GM23248 (cell line): Measurements from ENCODE around the gene POLA2. TPM values are rescaled to one million over a fixed set of nuclear protein-coding genes. Genes with fewer than 3 reads are reported as not detected.
A peak's percentile ranks its signal among the peaks of the same experiment; 100 is the strongest.
"Not testable (repeated sequence)": the region's sequence is repeated elsewhere in the genome, so short reads cannot be mapped to it uniquely, and the experiment has no call there.

Experiments
- DNase-seq: peaks from one replicate; pipeline ENCODE4 v3.0.0-alpha.2; 2015
- H2AFZ ChIP-seq: fragments of 200-600 bp; sonication (generic); 2 replicates; pipeline ENCODE4 v1.6.1; 2016; ENCODE audit warnings: antibody characterized with exemption
- H3F3A ChIP-seq: fragments of 200-600 bp; sonication (generic); 2 replicates; pipeline ENCODE4 v1.6.1; 2016; ENCODE audit warnings: mild to moderate bottlenecking, antibody characterized with exemption, mixed run types; ENCODE audit not compliant: insufficient read depth
- H3K27ac ChIP-seq: fragments of 200-600 bp; sonication (generic); 2 replicates; pipeline ENCODE4 v1.5.1; 2016; ENCODE audit warnings: mild to moderate bottlenecking
- H3K27me3 ChIP-seq: fragments of 200-600 bp; sonication (generic); replicated peaks from 2 replicates; pipeline ENCODE4 v1.6.1; 2016; ENCODE audit warnings: mild to moderate bottlenecking; ENCODE audit not compliant: insufficient read depth
- H3K36me3 ChIP-seq: fragments of 200-600 bp; sonication (generic); 2 replicates; pipeline ENCODE4 v1.6.1; 2016; ENCODE audit warnings: low read depth, mild to moderate bottlenecking
- H3K4me1 ChIP-seq: fragments of 200-600 bp; sonication (generic); 2 replicates; pipeline ENCODE4 v1.6.1; 2016; ENCODE audit warnings: mild to moderate bottlenecking; ENCODE audit not compliant: insufficient read depth
- H3K4me2 ChIP-seq: fragments of 200-600 bp; sonication (generic); one replicate; pipeline ENCODE4 v1.6.1; 2016; ENCODE audit warnings: mild to moderate bottlenecking; ENCODE audit not compliant: unreplicated experiment
- H3K4me3 ChIP-seq: fragments of 200-600 bp; sonication (generic); 2 replicates; pipeline ENCODE4 v1.5.1; 2016; ENCODE audit warnings: mild to moderate bottlenecking
- H3K79me2 ChIP-seq: fragments of 200-600 bp; sonication (generic); 2 replicates; pipeline ENCODE4 v1.6.1; 2016; ENCODE audit warnings: mild to moderate bottlenecking; ENCODE audit not compliant: insufficient read depth
- H3K9ac ChIP-seq: fragments of 200-600 bp; sonication (generic); 2 replicates; pipeline ENCODE4 v1.6.1; 2016; ENCODE audit warnings: mild to moderate bottlenecking
- H3K9me2 ChIP-seq: fragments of 200-600 bp; sonication (generic); 2 replicates; pipeline ENCODE4 v1.6.1; 2016; ENCODE audit warnings: mixed run types, mild to moderate bottlenecking, moderate library complexity; ENCODE audit not compliant: insufficient read depth
- H3K9me3 ChIP-seq: fragments of 200-600 bp; sonication (generic); one replicate; pipeline ENCODE4 v1.6.1; 2017; ENCODE audit warnings: low read depth
- H4K20me1 ChIP-seq: fragments of 200-600 bp; sonication (generic); 2 replicates; pipeline ENCODE4 v1.6.0; 2016; ENCODE audit not compliant: insufficient read depth
- EZH2 ChIP-seq: fragments of 200-600 bp; sonication (generic); IDR thresholded peaks from 2 replicates; pipeline ENCODE4 v1.6.1; 2018; ENCODE audit warnings: antibody characterized with exemption, mild to moderate bottlenecking; ENCODE audit not compliant: insufficient read depth, poor library complexity, severe bottlenecking
- EZH2phosphoT487 ChIP-seq: fragments of 200-600 bp; sonication (generic); IDR thresholded peaks from 2 replicates; pipeline ENCODE4 v1.6.1; 2018; ENCODE audit warnings: antibody characterized with exemption, moderate library complexity, mild to moderate bottlenecking, low read depth; ENCODE audit not compliant: insufficient read depth
- WGBS, 2 experiments: methylation state at CpG; one replicate each; pipeline ENCODE4 v1.1.6; 2015 to 2017; ENCODE audit warnings: low lambda C conversion rate in 2 of 2, low coverage in 1 of 2; ENCODE audit errors: missing lambda C conversion rate in 2 of 2; 5-methylcytosine and 5-hydroxymethylcytosine counted together
- in situ Hi-C: fragments of 300-500 bp; cut with MboI; formaldehyde crosslinking; loops from 2 replicates; pipeline ENCODE4 v1.15.0; 2020
- polyA plus RNA-seq: library from polyadenylated mRNA; unstranded; fragments of >200 nt; fragmentation: Nextera tagmentation; extraction: Ambion mirVana; gene quantifications from 2 replicates; pipeline ENCODE4 v1.2.1, GENCODE V29; 2016
- total RNA-seq: library from RNA; depleted of rRNA; stranded (reverse); fragments of >200 nt; shearing (Covaris generic); gene quantifications from 2 replicates; pipeline ENCODE4 v1.2.3, GENCODE V29; 2014

The POLA2 gene
- total and polyA plus RNA-seq, 2 experiments from 2014 or later = 8.6 to 8.7 TPM

GRCh38 chr11:65260302-65260701, 1.5 kb upstream of the POLA2 start:
- Histone ChIP-seq H3K4me2 (no peak overlapping the region), H3K36me3 (no peaks in the 10 kb centered on the region), H3K9me2 (no peaks in the 10 kb centered on the region), H3K9me3 (no peaks in the 10 kb centered on the region), H3K9ac (no peak overlapping the region), H4K20me1 (no peaks in the 10 kb centered on the region), H3F3A (no peaks in the 10 kb centered on the region), H3K79me2 (peaks cover 29% of the 10 kb centered on the region), H2AFZ (no peak overlapping the region), H3K4me1 (peaks cover 4% of the 10 kb centered on the region), H3K4me3 (no peak overlapping the region), H3K27me3 (no peaks in the 10 kb centered on the region), H3K27ac (no peak overlapping the region)
- 96 to 97% methylated on average over 17 of the region's 17 CpGs for WGBS, 2 experiments
- DNase-seq = no peak
- TF ChIP-seq EZH2 (no peak), EZH2phosphoT487 (no peak)
- in situ Hi-C loops = no loop called here

- Histone ChIP-seq H3K9me3 (no peaks in the 10 kb centered on the region), H2AFZ (peak overlapping the region; percentile 89), H3K27me3 (no peaks in the 10 kb centered on the region), H3K9me2 (no peaks in the 10 kb centered on the region), H3K4me2 (peak overlapping the region; percentile 77), H3K79me2 (peaks cover 35% of the 10 kb centered on the region), H3K4me1 (peaks cover 4% of the 10 kb centered on the region), H3K9ac (peak overlapping the region; percentile 90), H3K4me3 (peak overlapping the region; percentile 83), H3F3A (no peaks in the 10 kb centered on the region), H3K36me3 (no peaks in the 10 kb centered on the region), H4K20me1 (no peaks in the 10 kb centered on the region), H3K27ac (peak overlapping the region; percentile 79)
- in situ Hi-C loops = no loop called here
- DNase-seq = no peak
- TF ChIP-seq EZH2phosphoT487 (no peak), EZH2 (no peak)
- 57 to 58% methylated on average over 26 of the region's 26 CpGs for WGBS, 2 experiments
These were observed 789 bp upstream of the POLA2 start for GRCh38 chr11:65260756-65261590.

GRCh38 chr11:65262381-65262680, 569 bp downstream of the POLA2 start:
- H3K9me2 ChIP-seq = no peaks in the 10 kb centered on the region
- in situ Hi-C loops = no loop called here
- H3K9ac ChIP-seq = peak overlapping the region; percentile 90
- no peaks in the 10 kb centered on the region for H3K27me3 ChIP-seq
- H3K36me3 ChIP-seq = no peaks in the 10 kb centered on the region
- H3F3A ChIP-seq = no peaks in the 10 kb centered on the region
- peak overlapping the region; percentile 79 for H3K27ac ChIP-seq
- peak overlapping the region; percentile 81 for H3K4me2 ChIP-seq
- no peak for TF ChIP-seq EZH2
- no peak for TF ChIP-seq EZH2phosphoT487
- 1% methylated on average over 9 to 16 of the region's 16 CpGs for WGBS, 2 experiments
- H2AFZ ChIP-seq = peak overlapping the region; percentile 89
- peak; percentile 84 for DNase-seq
- H3K79me2 ChIP-seq = peaks cover 42% of the 10 kb centered on the region
- H4K20me1 ChIP-seq = no peaks in the 10 kb centered on the region
- peak overlapping the region; percentile 83 for H3K4me3 ChIP-seq
- H3K9me3 ChIP-seq = no peaks in the 10 kb centered on the region
- H3K4me1 ChIP-seq = peaks cover 4% of the 10 kb centered on the region

GRCh38 chr11:65262776-65263175, 1.0 kb downstream of the POLA2 start:
- Histone ChIP-seq H3K36me3 (no peaks in the 10 kb centered on the region), H3K9me2 (no peaks in the 10 kb centered on the region), H3K4me3 (peak overlapping the region; percentile 83), H4K20me1 (no peaks in the 10 kb centered on the region), H3K27me3 (no peaks in the 10 kb centered on the region), H3K79me2 (peaks cover 42% of the 10 kb centered on the region), H3K9me3 (no peaks in the 10 kb centered on the region), H3K9ac (peak overlapping the region; percentile 90), H3F3A (no peaks in the 10 kb centered on the region), H3K27ac (peak overlapping the region; percentile 79), H2AFZ (peak overlapping the region; percentile 89), H3K4me2 (peak overlapping the region; percentile 81), H3K4me1 (peaks cover 4% of the 10 kb centered on the region)
- in situ Hi-C loops = no loop called here
- WGBS, 2 experiments = 43 to 45% methylated on average over 6 of the region's 6 CpGs
- TF ChIP-seq EZH2 = no peak
- no peak for TF ChIP-seq EZH2phosphoT487
- DNase-seq = peak; percentile 20

- H3K36me3 ChIP-seq, in situ Hi-C loops, H3K27me3 ChIP-seq: not testable (repeated sequence)
These were observed 3.0 kb downstream of the POLA2 start for GRCh38 chr11:65264747-65265146.

More at GRCh38 chr11:65264747-65265146, 3.0 kb downstream of the POLA2 start:
- H3K4me2 ChIP-seq, H3K9me2 ChIP-seq, H3K9ac ChIP-seq, H4K20me1 ChIP-seq, H3K4me3 ChIP-seq, H3K9me3 ChIP-seq, H3K4me1 ChIP-seq, H3K27ac ChIP-seq, H2AFZ ChIP-seq, H3F3A ChIP-seq, DNase-seq: not testable (repeated sequence)
- peaks cover 42% of the 10 kb centered on the region for H3K79me2 ChIP-seq
- WGBS, 2 experiments = 96% methylated on average over 11 of the region's 11 CpGs
